GM18868 (cell line): ENCODE measurements around the gene COG4.

Experiments used
- ATAC-seq: cut with Tn5 transposase; IDR thresholded peaks from one replicate; pipeline ENCODE4 v1.9.1; 2021; ENCODE audit warnings: mild to moderate bottlenecking, moderate library complexity; ENCODE audit not compliant: unreplicated experiment

Gene COG4

DNA sequence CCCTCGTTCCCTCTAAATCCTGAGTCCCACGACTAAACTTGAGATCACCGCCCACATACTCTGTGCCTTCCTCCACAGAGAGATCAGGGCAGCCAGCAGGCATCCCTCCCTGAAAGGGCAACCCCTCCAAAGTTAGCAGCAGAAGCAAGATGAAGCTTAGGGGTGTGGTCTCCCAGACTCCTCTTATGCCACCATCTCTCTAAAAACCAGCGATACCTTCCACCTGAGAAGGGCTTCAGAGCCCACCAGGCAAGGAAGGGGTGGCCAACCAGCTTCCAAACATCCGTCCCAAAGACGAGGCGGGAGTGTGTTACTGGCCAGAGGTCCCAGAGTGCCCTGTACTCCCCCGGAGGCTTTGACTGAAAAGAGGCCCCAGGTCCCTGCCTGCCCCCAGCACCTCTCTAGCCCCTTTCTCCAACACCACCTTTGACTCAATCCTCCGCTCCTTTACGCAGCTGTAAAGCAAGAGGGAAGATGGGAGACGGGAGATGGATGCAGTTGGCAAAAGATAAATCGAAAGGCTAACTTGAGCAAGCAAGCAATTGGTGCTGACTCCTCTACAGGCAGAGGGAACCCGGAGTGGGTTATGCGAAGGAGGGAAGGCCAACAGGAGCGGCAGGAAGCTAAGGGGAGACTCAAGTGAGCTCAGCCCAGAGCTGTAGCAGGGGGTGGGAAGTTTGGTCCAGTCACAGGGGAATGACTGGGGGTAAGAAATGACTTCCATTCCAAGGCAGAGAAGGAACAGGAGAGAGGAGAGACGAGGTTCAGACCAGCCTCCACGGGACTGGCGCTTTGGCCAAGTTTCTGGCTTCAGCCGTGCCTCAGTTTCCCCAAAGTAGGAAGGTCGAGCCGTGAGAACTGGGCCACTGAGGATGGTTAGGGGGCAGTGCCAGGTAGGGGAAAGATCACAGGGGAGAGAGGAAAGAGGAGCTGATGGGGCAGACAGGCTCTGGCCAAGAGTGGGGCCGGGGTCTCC, 85.5 kb downstream of the COG4 start:
- ATAC-seq: no peak

DNA sequence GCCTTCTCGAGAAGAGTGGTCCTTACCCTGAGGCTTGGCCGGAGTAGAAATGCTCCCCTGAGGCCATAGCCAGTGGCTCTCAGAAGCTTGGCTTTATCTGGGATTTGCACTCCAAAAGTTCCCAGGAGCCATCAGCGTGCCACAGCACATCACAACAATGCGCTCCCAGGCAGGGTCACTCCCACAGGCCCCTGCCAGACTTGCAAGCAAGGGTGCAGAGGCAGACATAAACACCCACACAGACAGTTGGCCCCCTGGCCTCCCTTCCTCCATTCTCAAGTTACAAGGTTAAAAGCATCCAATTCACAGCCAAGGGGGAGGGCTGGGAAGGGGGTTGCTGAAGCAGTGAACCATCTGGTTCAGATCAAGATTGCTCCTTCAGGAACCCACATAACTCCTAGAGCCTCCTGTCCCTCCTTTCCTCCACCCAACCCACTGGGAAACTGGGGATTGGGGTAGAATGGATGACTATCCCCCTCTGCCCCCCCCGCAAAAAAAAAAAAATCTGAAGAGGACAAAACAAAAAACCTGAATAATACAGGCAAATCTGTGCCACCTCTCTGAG, 86.3 kb downstream of the COG4 start:
- ATAC-seq: no peak

DNA sequence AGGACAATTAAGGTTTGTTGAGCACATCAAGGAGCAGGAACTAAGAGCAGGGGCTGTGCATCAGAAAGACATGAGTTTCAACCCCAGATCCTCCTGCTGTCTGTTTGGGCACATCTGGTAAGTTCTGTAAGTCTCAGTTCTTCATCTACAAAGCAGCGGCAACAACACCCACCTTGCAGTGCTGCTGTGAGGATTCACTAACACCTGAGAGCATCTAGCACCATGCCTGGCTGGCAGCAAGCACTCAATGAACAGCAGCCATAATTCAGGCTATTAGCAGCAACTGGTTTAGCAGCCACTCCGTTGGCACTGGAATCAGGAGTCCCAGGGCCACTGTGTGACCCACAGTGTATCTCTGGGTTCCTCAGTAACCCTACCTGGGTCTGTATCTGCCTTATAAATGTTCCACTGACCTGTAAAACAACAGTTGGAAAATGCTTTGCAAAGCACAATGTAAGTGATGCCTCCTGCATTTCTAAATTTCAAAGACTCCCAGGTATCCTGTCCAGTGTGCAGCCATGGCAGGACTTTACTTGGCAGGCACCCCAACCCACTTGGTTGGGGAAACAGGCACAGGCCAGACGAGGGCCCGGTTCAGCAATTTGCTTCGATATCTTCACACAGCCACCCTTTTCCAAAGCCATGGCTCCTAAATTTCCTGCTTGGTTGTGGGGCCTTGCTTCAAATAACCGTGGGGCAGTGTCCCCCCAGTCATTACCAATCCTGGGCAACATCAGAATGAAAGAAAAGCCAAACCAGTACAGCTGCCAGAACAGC, 88.7 kb downstream of the COG4 start:
- ATAC-seq: no peak

DNA sequence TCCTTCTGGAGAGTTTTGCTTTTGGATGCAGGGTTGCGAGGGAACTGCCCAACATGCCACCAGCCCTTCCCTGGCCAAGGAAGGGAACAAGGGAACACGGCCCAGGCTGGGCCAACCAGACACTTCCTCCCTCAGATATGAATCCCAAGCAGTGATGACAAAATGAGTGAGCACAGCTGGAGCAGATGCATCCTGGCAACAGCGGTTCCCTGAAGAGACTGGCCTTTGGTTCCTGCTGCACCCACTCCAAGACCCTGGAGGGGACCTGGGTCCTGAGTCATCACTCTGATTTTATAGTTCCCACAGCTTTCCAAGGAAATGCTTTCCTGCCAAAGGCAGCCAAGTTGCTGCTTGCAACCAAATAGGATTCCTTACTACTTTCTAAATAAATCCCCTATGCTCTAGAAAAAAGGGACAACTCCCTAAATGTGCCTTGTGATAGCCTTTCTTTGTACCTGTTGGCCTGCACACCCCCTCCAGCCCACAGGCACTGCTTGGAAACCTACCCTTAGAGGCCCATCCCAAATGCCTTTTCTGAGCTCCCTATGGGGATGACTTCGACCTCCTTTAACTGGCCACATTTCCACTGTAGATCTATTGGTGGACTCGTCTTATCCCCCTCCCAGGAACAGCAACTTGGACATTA, 89.8 kb downstream of the COG4 start:
- no peak for ATAC-seq

DNA sequence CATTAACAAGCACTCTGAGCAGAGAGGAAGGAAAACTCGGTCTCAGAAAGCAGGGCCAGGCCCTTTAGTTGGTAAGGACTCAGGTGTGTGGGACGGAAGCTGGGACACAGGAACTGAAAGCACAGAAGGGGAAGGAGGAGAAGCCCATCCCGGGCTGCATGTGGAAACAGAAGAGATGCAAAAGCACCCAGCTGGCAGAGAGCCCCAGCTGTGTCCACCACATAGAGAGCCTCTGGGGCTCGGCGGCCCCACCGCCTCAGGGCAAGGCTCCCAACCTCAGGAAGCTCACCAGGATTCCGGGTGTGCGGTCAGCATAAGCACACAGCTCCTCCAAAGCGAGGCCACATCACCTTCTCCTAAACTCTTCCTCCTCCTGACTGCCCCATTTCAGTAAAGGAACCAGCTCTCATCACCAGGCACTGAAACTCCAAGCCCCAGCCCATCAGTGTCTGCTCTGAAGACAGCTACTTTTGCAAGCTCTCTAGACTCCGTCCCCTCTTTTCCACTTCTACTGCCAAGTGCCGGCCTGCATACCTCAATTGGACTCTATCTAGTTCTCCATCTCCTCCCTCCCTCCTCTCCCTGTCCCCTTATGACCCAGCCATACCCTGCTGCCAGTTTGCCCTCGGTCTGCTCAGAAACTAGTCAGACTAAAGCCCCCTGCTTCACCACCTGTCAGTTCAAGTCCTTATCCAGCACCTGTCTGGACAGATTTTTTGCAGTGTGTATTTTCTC, 90.5 kb downstream of the COG4 start:
- no peak for ATAC-seq

DNA sequence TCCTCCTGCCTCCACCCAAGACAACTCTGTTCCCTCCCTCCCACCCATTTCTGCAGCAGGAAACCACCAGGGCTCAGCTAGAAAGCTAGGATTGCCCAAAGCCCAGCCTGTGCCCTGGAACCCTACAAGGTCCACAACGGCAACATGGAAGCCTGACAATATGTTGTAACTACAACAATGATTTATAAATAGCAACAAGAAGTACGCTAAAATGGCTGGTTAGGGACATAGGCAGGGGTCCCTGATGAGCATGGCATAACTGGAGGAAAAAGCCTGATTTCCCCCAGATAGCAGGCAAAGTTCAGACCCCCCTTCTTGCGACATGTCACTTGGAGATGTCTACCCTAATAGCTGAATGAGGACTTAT, 91.0 kb downstream of the COG4 start:
- ATAC-seq: no peak

DNA sequence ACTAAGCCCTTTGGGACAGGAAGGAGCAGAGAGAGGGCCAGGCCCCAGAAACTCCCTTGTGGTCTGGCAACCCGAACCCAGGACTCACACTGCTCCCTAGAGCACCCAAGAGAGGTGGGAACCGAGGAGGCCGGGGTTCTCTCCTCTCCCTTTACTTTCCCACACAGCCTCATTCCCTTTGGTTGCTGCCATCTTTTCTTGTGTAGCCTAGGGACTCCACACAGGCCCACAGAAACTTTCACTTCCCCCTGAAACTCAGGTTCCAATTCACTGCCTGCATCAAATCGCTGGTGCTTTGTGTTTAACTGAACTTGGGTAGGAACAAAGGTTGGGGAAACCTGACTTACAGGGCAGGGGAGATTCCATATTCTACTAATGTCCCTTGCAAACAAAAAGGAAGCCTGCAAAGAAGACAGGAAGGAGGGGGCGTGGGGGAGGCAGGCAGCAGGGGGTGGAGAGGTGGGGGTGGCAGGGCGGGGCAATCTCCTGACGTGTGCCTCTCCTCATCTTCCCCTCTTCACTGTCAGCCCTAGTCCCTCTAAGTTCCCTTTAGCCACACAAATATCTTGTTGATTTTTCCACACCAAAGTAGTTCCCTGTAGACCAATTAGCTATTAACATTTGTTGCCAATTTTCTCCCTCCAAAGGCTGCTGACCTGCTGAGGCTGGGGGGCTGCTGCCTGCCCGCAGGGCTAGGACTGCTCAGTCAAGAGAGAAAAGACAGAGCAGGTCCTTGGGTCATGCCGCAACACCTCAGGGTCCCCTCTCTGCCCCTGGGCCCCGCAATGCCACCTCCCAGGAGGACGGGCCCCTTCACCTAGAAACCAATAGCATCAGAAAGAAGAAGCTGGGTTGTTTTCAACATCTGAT, 92.5 kb downstream of the COG4 start:
- peak; percentile 56 for ATAC-seq
